HG03565 (cell line): ENCODE data around the gene ELF5.
A peak's percentile ranks its signal among the peaks of the same experiment; 100 is the strongest.

Experiments
- ATAC-seq: cut with Tn5 transposase; IDR thresholded peaks from one replicate; pipeline ENCODE4 v1.9.1; 2021; ENCODE audit warnings: mild to moderate bottlenecking, moderate library complexity; ENCODE audit not compliant: unreplicated experiment

The ELF5 gene

GRCh38 chr11:34523053-34523452 is 9.5 kb upstream of the ELF5 start:
- ATAC-seq: no peak

DNA sequence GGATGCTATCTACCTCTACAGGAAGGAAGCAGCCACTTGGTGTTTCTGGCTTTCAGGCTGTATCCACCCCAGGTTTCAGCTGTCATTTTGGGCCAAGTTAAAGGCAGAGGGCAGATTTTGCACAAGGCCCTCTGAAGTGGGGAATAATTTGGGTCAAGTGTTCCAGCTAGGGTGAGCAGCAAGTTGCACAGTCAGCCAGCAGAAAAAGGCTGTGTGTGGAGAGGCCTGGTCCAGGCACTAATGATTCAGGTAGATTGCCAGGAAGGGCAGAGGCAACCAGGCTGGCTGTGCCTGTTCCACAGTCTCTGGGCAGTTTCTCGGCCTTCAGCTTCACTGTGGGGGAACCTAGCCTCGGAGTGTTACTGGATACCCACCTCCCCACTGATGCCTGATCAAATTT is 8.6 kb upstream of the ELF5 start:
- no peak for ATAC-seq

DNA sequence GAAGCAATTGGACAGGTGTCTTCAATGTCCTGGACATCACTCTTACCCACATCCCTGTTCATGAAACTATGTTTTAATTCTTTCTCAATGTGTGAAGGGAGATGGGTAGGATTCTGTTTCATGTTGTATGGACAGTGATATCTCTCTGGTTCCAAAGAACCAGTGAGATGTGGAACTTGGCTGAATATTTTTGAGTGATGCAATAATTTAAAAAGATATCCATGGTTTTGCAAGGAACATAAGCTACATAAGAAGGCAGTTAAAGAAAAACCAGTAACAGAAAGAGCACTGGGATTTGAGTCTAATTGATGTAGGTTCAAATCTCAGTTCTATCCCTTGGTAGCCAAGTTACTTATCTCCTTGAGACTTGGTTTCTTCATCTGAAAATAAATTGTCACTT is 7.7 kb upstream of the ELF5 start:
- ATAC-seq: no peak

DNA sequence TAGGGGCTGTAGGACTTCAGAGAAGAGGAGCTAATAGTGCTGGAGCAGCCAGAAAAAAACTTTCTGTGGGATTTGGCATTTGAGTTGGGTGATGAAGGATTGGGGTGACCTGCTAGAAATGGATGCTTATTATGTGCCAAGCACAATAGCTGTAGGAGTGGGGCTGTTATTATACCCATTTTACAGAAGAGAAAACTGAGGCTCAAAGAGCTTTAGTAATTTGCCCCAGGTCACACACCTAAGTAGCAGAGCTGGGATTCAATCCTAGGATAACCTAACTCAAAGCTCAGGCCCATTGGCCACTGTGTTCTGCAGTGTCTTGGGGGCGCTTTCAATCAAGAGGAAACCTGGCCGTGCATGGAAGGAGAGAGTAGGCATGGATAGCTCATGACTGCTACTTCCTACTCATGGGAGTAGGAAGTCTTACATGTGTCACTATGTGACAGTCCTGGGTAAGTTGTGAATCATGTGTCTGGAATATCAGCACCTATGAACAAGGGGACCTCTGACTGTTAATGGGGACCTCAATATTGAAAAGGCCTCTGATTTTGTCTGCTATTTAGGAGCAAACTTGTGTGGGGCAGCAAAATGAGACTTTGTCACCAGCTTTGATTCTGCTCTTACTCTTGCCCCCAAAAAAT is 6.1 kb upstream of the ELF5 start:
- no peak for ATAC-seq

DNA sequence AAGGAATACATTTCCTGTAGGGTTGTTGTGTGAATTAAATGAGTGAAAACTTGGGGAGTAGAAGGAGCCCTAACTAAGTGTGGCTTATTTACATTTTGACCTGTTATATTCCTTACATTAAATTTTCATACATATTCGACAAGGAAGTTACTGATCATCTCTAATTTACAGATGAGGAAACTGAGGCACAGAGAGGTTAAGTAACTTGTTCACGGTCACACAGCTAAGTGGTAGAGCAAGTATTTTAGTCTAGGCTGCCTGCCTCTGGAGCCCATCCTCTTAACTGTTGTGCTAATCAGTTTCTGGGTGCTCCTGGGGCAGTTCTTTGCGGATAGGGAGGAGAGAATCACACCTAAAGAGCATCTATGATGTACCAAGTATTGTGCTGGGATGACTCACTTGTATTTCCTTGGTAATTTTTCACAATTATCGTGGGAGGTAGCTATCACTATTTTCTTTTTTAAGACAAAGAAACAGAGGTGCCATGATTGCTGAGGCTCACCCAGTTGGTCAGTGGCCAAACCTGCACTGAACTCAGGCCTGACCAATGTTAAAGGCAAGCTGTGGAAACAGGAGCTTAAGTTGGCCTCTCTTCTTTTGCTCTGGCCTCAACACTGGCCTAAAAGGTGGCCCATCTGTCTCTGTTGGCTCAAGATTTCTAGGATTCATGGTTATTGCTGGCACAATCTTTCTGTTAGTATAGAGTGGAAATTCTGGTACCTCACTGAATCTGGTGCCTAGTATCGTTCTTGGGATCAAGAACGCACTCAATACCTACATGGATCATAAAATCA is 2.9 kb upstream of the ELF5 start:
- ATAC-seq: no peak

DNA sequence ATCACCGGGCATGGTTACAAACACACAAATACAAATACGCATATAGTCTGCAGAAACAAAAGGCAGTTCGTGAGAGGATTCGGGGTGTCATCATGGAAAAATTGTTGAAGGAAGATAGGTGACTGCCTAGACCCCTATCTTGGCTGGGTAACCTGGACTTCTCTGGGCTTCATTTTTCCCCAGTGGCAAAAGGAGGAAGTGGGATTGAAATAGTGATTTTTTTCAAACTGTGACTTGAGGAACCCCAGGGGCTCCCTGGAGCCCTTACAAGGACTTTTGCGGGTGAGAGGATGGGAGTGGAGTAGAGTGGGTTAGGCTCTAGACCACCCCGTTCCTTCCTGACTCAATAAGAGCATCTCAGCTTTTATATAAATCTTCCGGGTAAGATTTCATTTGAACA is 1.0 kb upstream of the ELF5 start:
- ATAC-seq: no peak

DNA sequence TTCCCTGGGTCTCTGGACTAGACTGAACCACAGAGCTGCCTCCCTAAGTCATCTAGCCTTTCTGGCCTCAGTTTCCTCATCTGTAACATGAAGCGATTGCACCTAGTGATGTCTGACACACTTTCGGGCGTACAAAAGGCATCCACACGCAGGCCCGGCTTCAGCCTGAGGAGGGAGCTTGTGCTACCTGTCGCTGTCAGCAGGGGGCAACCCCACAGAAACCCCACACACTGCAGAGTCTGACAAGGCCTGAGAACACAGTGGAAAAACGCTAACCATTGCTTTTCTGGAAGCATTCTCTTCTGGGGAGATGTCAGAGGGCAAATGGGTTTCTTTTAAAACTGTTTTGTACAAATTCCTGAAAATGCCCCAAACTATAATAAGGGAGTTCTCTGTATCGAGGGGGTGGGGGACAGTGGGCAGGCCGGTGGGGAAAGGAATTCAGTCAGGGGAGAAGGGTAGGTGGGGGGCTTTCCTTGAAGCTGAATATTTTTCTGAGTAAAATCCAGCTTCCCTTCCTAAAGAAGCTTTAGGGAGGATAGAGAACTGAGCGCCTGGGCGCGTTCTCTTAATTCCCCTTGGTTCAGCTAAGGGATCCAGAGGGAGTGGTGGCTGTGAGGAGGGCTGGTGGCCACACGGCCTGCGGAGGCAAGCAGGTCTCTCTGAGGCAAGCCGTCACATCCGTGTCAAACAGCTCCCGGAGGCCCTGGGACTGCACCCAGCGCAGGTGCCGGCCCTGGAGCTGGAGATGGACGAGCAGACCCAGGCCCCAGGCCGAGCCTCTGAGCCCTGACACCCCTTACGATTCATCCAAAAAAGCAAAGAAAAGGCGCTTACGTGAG is 533 bp downstream of the ELF5 start:
- peak; percentile 91 for ATAC-seq

GRCh38 chr11:34510673-34511072 is 2.9 kb downstream of the ELF5 start:
- no peak for ATAC-seq

DNA sequence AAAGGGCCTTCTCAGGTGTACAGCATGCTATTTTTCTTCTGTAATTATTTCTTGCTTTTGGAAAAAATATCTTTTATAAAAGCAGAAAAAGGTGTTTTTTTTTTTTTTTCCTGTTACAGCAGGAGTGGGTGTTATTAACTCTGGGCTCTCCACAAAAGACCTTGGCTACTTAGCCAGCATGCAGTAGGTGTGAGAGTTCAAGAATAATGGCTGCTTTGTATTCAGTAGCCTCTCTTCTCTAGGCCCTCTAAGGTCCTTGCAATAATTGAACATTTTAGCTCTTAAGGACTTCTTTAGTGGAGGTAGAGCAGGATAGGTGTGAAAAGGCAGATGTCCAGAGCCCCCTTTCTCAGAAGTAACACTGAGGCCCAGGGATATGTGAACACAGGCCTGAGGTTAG is 3.4 kb downstream of the ELF5 start:
- no peak for ATAC-seq

DNA sequence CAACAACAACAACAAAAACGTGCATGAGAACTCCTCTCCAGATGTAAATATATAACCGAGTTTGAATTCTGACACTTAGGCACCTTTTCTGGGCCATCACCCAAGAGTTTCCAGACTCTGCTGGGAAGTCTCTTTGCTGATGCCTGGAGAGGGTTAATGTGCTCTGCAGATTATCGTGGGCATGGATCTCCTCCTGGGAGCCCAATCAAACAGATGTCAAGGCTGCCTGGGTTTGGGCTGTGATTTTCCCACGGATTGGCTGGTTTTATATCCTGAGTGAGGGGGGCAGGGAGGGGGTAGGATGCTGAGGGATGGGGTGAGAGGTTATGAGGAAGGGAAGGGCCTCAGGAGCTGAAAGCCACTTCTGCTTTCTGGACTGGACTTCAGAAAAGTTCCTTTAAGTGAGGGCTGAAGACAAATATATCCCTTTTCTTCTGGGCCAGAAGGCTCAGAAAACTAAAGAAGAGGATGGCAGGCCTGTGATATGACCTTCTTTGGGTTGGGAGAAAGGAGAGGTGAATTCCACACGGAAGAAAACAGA is 4.2 kb downstream of the ELF5 start:
- no peak for ATAC-seq

GRCh38 chr11:34508524-34508923 is 5.1 kb downstream of the ELF5 start:
- ATAC-seq: no peak

- ATAC-seq: no peak
Observed at GRCh38 chr11:34507610-34508009, 6.0 kb downstream of the ELF5 start.

- ATAC-seq: no peak
Observed at GRCh38 chr11:34507156-34507555, 6.4 kb downstream of the ELF5 start.

DNA sequence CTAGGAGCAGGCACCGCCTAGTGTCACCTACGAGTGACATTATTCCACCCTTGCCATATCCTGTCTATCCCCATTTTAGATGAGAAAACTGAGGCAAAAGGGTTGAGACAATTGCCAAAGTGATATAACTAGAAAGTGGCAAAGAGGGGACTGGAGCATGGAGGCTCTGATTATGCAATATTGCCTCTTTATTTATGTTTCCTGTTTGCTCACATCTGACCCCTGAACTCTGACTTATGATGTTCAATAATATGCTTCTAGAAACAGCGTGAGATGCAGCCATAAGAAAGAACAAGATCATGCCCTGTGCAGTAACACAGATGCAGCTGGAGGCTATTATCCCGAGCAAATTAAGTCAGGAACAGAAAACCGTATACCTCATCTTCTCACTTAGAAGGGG is 7.7 kb downstream of the ELF5 start:
- no peak for ATAC-seq

GRCh38 chr11:34502949-34503348 is 10.6 kb downstream of the ELF5 start:
- ATAC-seq: no peak

DNA sequence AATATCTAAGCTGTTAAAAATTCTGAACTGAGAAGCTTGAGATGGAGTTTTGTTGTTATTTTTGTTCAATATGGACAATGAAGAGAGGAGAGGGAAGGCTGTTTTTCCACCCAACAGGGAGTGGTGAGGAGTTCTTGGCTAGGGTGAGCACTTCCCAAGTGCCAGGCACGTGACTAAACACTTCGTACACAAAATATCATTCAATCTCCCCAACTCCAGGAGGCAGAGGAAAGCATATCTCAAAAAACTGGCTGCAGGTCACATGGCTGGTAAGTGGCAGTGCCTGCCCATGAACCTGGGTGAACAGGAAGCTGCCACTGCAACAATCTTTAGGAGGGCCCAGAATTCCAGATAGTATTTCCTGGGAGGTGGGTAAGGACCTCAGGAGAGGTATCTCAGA is 11.6 kb downstream of the ELF5 start:
- ATAC-seq: no peak

- ATAC-seq: no peak
Observed at GRCh38 chr11:34501500-34501899, 12.1 kb downstream of the ELF5 start.

GRCh38 chr11:34499719-34500500 is 13.7 kb downstream of the ELF5 start:
- no peak for ATAC-seq

- ATAC-seq: no peak
Observed at GRCh38 chr11:34495724-34496377, 17.7 kb downstream of the ELF5 start.

- no peak for ATAC-seq
Observed at GRCh38 chr11:34495239-34495723, 18.3 kb downstream of the ELF5 start.
